ENCODE measurements around the gene TSPAN17. TPM values are rescaled to one million over a fixed set of nuclear protein-coding genes. Genes with fewer than 3 reads are reported as not detected.

The TSPAN17 gene
- polyA plus RNA-seq, 2 of the 4 experiments (the other 2 are of a cell fraction) = 35.6 to 47.4 TPM

DNA sequence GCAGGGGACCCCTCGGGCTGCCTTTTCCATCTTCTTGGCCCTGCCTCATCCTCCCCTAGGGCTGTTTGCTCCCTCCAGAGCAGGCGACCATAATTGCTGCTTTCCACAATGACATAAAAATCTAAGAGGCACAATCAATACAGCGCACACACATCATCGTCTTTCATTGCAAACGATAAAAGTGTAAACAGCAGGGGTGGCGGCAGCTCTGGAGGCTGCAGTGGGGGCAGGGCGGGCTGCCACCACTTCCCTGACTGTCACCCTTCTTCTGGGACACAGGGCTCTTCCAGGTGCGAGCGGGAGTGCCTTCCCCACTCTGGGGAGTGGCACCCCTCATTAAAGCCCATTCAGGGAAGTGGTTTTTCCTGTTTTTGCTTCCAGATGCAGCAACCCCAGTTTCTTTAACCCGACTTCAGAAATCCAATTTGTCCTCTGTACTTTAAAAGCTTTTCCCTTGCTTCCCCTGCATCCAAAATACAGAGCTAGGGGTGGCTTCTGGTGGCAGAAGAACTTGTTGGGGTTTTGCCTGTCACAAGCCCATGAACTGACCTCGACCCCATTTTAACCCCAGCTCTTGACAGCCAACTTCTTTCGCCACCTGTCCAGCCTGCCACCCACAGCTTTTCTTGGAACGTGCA, 45.7 kb downstream of the TSPAN17 start:
- no peak for DNase-seq (ENCODE audit: low read depth in 1 of 2, low spot score in 1 of 2)
- Histone ChIP-seq H3K4me2 (no peak overlapping the region), H3K27ac (no peak overlapping the region)

DNA sequence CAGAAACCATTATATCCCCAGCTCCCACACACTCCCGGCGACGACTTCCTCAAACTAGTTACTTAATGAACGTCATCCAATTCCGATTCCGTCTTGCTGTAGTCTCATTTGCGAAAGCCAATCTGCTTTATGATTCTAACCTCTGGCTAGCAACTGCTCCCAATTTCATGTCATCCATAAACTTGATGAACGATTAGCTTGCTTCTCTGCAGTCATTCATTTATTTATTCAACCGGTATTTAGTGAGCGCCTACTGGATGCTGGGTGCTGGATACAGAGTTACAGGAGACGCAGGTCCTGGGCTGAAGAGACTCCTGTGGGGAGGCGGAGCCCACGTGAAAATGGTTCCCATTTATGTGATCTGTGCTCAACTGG, 46.2 kb downstream of the TSPAN17 start:
- Histone ChIP-seq H3K4me3 (no peak overlapping the region), H3K27ac (no peak overlapping the region), H3K4me1 (no peaks in the 10 kb centered on the region; the same call in 2 of the 3 replicates), H3K4me2 (no peak overlapping the region), H3K9me3 (no peaks in the 10 kb centered on the region)
- CTCF ChIA-PET = interaction anchor here (0.9 to 1.8 kb wide), 4 partner anchors 33 to 129 kb away, joined by 3 to 11 read pairs (median 3); no protein-coding TSS in a partner anchor
- POLR2A ChIA-PET = no interaction called here
- WGBS (ENCODE audit: missing lambda C conversion rate) = 50% methylated on average over 13 of the region's 13 CpGs
- no peak for TF ChIP-seq SREBF2 (IDR thresholded peaks at IDR 0.05)
- TF ChIP-seq SMC3 (IDR thresholded peaks at IDR 0.05) = no peak
- no peak for DNase-seq (ENCODE audit: low read depth in 1 of 2, low spot score in 1 of 2)
- ATAC-seq = no peak
- no peak for FAIRE-seq

More for the DNA sequence above, 45.7 kb downstream of the TSPAN17 start:
- ATAC-seq (no peak), FAIRE-seq (no peak)
- no peak overlapping the region for H3K4me3 ChIP-seq
- H3K4me1 ChIP-seq = no peaks in the 10 kb centered on the region; the same call in 2 of the 3 replicates
- 53% methylated on average over 13 of the region's 13 CpGs for WGBS (ENCODE audit: missing lambda C conversion rate)
- ChIA-PET CTCF (interaction anchor here (0.9 to 1.8 kb wide), 4 partner anchors 33 to 130 kb away, joined by 3 to 11 read pairs (median 3); no protein-coding TSS in a partner anchor), POLR2A (no interaction called here)
- TF ChIP-seq ZC3H11A (IDR thresholded peaks at IDR 0.05) (no peak), POLR2AphosphoS2 (conservative IDR thresholded peaks at IDR 0.05; ENCODE audit: low read length) (no peak), FOSB (CRISPR knock-in tag; IDR thresholded peaks at IDR 0.05) (no peak), HOXB13 (CRISPR knock-in tag; IDR thresholded peaks at IDR 0.05; ENCODE audit: low read depth) (no peak), SREBF2 (IDR thresholded peaks at IDR 0.05) (no peak)
- TF ChIP-seq, protein P1, sequence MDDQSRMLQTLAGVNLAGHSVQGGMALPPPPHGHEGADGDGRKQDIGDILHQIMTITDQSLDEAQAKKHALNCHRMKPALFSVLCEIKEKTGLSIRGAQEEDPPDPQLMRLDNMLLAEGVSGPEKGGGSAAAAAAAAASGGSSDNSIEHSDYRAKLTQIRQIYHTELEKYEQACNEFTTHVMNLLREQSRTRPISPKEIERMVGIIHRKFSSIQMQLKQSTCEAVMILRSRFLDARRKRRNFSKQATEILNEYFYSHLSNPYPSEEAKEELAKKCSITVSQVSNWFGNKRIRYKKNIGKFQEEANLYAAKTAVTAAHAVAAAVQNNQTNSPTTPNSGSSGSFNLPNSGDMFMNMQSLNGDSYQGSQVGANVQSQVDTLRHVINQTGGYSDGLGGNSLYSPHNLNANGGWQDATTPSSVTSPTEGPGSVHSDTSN (IDR thresholded peaks at IDR 0.05) = no peak
- TF ChIP-seq, protein P2, sequence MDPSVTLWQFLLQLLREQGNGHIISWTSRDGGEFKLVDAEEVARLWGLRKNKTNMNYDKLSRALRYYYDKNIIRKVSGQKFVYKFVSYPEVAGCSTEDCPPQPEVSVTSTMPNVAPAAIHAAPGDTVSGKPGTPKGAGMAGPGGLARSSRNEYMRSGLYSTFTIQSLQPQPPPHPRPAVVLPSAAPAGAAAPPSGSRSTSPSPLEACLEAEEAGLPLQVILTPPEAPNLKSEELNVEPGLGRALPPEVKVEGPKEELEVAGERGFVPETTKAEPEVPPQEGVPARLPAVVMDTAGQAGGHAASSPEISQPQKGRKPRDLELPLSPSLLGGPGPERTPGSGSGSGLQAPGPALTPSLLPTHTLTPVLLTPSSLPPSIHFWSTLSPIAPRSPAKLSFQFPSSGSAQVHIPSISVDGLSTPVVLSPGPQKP (IDR thresholded peaks at IDR 0.05; ENCODE audit: low read depth, low read length) = no peak
- TF ChIP-seq, protein P3, sequence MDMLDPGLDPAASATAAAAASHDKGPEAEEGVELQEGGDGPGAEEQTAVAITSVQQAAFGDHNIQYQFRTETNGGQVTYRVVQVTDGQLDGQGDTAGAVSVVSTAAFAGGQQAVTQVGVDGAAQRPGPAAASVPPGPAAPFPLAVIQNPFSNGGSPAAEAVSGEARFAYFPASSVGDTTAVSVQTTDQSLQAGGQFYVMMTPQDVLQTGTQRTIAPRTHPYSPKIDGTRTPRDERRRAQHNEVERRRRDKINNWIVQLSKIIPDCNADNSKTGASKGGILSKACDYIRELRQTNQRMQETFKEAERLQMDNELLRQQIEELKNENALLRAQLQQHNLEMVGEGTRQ (IDR thresholded peaks at IDR 0.05) = no peak
- H3K9me3 ChIP-seq = no peaks in the 10 kb centered on the region

DNA sequence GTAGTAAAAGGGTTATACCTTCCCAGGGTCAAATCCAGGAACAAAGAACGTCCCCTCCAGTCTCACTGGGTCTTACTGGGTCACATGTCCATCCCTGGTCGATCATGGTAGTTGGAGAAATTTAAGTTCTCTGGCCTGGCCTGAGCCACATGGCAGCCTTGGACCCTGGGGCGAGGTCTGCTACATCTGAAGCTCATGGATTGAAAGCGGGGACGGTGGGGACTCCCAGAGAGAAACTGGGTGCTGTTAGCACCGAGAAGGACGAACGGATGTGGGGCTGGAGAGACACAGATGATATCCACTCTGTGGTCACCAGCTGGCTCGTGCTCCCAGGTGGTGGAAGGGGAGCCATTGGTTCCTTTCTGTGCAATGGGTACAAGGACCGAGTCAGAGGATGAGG, 46.9 kb downstream of the TSPAN17 start:
- CTCF ChIA-PET = interaction anchor here (0.7 to 1.8 kb wide), 3 partner anchors 27 to 265 kb away, joined by 3 to 11 read pairs (median 3); no protein-coding TSS in a partner anchor
- FAIRE-seq = no peak
- POLR2A ChIA-PET = no interaction called here

More for the DNA sequence above, 46.9 kb downstream of the TSPAN17 start:
- H3K4me3 ChIP-seq = no peak overlapping the region
- no peaks in the 10 kb centered on the region for H3K9me3 ChIP-seq
- no peak overlapping the region for H3K27ac ChIP-seq
- H3K4me2 ChIP-seq = no peak overlapping the region
- no peaks in the 10 kb centered on the region; the same call in 2 of the 3 replicates for H3K4me1 ChIP-seq
- ATAC-seq (no peak), DNase-seq (ENCODE audit: low read depth in 1 of 2, low spot score in 1 of 2) (no peak)
- TF ChIP-seq, protein P4, sequence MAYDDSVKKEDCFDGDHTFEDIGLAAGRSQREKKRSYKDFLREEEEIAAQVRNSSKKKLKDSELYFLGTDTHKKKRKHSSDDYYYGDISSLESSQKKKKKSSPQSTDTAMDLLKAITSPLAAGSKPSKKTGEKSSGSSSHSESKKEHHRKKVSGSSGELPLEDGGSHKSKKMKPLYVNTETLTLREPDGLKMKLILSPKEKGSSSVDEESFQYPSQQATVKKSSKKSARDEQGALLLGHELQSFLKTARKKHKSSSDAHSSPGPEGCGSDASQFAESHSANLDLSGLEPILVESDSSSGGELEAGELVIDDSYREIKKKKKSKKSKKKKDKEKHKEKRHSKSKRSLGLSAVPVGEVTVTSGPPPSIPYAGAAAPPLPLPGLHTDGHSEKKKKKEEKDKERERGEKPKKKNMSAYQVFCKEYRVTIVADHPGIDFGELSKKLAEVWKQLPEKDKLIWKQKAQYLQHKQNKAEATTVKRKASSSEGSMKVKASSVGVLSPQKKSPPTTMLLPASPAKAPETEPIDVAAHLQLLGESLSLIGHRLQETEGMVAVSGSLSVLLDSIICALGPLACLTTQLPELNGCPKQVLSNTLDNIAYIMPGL (CRISPR knock-in tag; IDR thresholded peaks at IDR 0.05; ENCODE audit: borderline replicate concordance) = no peak
- TF ChIP-seq, protein P5, sequence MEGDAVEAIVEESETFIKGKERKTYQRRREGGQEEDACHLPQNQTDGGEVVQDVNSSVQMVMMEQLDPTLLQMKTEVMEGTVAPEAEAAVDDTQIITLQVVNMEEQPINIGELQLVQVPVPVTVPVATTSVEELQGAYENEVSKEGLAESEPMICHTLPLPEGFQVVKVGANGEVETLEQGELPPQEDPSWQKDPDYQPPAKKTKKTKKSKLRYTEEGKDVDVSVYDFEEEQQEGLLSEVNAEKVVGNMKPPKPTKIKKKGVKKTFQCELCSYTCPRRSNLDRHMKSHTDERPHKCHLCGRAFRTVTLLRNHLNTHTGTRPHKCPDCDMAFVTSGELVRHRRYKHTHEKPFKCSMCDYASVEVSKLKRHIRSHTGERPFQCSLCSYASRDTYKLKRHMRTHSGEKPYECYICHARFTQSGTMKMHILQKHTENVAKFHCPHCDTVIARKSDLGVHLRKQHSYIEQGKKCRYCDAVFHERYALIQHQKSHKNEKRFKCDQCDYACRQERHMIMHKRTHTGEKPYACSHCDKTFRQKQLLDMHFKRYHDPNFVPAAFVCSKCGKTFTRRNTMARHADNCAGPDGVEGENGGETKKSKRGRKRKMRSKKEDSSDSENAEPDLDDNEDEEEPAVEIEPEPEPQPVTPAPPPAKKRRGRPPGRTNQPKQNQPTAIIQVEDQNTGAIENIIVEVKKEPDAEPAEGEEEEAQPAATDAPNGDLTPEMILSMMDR (IDR thresholded peaks at IDR 0.05) = no peak
- TF ChIP-seq GATA3 (IDR thresholded peaks at IDR 0.05; ENCODE audit: borderline replicate concordance) = no peak
- TF ChIP-seq RFX5 (IDR thresholded peaks at IDR 0.05) = no peak
- TF ChIP-seq, protein P6, sequence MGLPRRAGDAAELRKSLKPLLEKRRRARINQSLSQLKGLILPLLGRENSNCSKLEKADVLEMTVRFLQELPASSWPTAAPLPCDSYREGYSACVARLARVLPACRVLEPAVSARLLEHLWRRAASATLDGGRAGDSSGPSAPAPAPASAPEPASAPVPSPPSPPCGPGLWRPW (IDR thresholded peaks at IDR 0.05) = no peak
- no peak for TF ChIP-seq CBX8 (IDR thresholded peaks at IDR 0.05)
- TF ChIP-seq RARB (CRISPR knock-in tag; IDR thresholded peaks at IDR 0.05) = no peak
- TF ChIP-seq HOXA7 (CRISPR knock-in tag; IDR thresholded peaks at IDR 0.05) = no peak
- TF ChIP-seq RAD21 (conservative IDR thresholded peaks at IDR 0.05 in 1 of 2, IDR thresholded peaks at IDR 0.05 in 1 of 2) = no peak
- TF ChIP-seq, protein P7, sequence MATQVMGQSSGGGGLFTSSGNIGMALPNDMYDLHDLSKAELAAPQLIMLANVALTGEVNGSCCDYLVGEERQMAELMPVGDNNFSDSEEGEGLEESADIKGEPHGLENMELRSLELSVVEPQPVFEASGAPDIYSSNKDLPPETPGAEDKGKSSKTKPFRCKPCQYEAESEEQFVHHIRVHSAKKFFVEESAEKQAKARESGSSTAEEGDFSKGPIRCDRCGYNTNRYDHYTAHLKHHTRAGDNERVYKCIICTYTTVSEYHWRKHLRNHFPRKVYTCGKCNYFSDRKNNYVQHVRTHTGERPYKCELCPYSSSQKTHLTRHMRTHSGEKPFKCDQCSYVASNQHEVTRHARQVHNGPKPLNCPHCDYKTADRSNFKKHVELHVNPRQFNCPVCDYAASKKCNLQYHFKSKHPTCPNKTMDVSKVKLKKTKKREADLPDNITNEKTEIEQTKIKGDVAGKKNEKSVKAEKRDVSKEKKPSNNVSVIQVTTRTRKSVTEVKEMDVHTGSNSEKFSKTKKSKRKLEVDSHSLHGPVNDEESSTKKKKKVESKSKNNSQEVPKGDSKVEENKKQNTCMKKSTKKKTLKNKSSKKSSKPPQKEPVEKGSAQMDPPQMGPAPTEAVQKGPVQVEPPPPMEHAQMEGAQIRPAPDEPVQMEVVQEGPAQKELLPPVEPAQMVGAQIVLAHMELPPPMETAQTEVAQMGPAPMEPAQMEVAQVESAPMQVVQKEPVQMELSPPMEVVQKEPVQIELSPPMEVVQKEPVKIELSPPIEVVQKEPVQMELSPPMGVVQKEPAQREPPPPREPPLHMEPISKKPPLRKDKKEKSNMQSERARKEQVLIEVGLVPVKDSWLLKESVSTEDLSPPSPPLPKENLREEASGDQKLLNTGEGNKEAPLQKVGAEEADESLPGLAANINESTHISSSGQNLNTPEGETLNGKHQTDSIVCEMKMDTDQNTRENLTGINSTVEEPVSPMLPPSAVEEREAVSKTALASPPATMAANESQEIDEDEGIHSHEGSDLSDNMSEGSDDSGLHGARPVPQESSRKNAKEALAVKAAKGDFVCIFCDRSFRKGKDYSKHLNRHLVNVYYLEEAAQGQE (IDR thresholded peaks at IDR 0.05) = no peak
- no peak for TF ChIP-seq NPAS2 (CRISPR knock-in tag; IDR thresholded peaks at IDR 0.05; ENCODE audit: borderline replicate concordance)
- no peak for TF ChIP-seq BHLHE40 (IDR thresholded peaks at IDR 0.05; ENCODE audit: low read depth, low read length)
- TF ChIP-seq, protein P8, sequence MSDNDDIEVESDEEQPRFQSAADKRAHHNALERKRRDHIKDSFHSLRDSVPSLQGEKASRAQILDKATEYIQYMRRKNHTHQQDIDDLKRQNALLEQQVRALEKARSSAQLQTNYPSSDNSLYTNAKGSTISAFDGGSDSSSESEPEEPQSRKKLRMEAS (IDR thresholded peaks at IDR 0.05) = no peak
- 51% methylated on average over 10 of the region's 10 CpGs for WGBS (ENCODE audit: missing lambda C conversion rate)
